ENCODE data around the gene WDR81. TPM values are rescaled to one million over a fixed set of nuclear protein-coding genes. Genes with fewer than 3 reads are reported as not detected.

WDR81 gene
- total RNA-seq, 2 experiments from 2014 or later, result 19.1 to 24.4 TPM

GRCh38 chr17:1724869-1725641 lies 551 bp downstream of the WDR81 start:
- H3K4me2 ChIP-seq (ENCODE audit: low read length), result peak overlapping the region; percentile 96
- H3K9me3 ChIP-seq (ENCODE audit: low read length), result no peaks in the 10 kb centered on the region
- POLR2A ChIA-PET, result no interaction called here
- no peaks in the 10 kb centered on the region for H3K9me2 ChIP-seq (ENCODE audit: insufficient read depth, low read length)
- peaks cover 9% of the 10 kb centered on the region; the same call in 1 of the 2 replicates for H3K36me3 ChIP-seq (ENCODE audit: insufficient read depth, low read length)
- no peaks in the 10 kb centered on the region for H4K20me1 ChIP-seq (ENCODE audit: insufficient read depth, low read length)
- no peak for DNase-seq (ENCODE audit: low spot score)
- intact Hi-C loops (cut with micrococcal nuclease; ENCODE audit: unreplicated experiment), result loop anchor here (5.0 kb wide), 2 partner anchors 47 to 107 kb away; partner anchors contain the start of gene RPA1
- H2AFZ ChIP-seq (ENCODE audit: low read length), result peak overlapping the region; percentile 84; the same call in 1 of the 2 replicates
- CTCF ChIA-PET (ENCODE audit: unreplicated experiment), result no interaction called here
- H3K4me3 ChIP-seq (ENCODE audit: low read depth, low read length, poor library complexity, severe bottlenecking), result peak overlapping the region; percentile 92
- H3K79me2 ChIP-seq (ENCODE audit: insufficient read depth, low read depth, low read length), result peaks cover 9% of the 10 kb centered on the region
- peaks cover 43% of the 10 kb centered on the region for H3K4me1 ChIP-seq (ENCODE audit: insufficient read depth, low read length, poor library complexity, severe bottlenecking)
- BruUV-seq (replicated peaks), result no TSS peak
- TF ChIP-seq EZH2phosphoT487 (IDR thresholded peaks at IDR 0.05; ENCODE audit: borderline replicate concordance, low read depth, low read length), result no peak
- TF ChIP-seq, protein P1, sequence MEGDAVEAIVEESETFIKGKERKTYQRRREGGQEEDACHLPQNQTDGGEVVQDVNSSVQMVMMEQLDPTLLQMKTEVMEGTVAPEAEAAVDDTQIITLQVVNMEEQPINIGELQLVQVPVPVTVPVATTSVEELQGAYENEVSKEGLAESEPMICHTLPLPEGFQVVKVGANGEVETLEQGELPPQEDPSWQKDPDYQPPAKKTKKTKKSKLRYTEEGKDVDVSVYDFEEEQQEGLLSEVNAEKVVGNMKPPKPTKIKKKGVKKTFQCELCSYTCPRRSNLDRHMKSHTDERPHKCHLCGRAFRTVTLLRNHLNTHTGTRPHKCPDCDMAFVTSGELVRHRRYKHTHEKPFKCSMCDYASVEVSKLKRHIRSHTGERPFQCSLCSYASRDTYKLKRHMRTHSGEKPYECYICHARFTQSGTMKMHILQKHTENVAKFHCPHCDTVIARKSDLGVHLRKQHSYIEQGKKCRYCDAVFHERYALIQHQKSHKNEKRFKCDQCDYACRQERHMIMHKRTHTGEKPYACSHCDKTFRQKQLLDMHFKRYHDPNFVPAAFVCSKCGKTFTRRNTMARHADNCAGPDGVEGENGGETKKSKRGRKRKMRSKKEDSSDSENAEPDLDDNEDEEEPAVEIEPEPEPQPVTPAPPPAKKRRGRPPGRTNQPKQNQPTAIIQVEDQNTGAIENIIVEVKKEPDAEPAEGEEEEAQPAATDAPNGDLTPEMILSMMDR (conservative IDR thresholded peaks at IDR 0.05; ENCODE audit: low read length), result no peak
- no peak overlapping the region for H3K27ac ChIP-seq (ENCODE audit: low read depth, low read length, poor library complexity, severe bottlenecking)

DNA sequence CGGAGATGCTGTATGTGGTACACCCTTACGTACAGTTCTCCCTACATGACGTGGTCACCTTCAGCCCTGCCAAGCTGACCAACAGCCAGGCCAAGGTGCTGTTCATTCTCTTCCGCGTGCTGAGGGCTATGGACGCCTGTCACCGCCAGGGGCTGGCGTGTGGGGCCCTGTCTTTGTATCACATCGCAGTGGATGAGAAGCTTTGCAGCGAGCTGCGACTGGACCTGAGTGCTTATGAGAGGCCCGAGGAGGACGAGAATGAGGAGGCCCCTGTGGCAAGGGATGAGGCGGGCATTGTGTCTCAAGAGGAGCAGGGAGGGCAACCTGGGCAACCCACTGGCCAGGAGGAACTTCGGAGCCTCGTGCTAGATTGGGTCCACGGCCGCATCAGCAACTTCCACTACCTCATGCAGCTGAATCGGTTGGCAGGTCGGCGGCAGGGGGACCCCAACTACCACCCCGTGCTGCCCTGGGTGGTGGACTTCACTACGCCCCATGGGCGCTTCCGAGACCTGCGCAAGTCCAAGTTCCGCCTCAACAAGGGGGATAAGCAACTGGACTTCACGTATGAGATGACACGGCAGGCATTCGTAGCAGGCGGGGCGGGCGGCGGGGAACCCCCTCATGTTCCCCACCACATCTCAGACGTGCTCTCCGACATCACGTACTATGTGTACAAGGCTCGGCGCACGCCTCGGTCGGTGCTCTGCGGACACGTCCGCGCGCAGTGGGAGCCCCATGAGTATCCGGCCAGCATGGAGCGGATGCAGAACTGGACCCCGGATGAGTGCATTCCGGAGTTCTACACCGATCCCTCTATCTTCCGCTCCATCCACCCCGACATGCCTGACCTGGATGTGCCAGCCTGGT lies 1.4 kb downstream of the WDR81 start:
- ChIA-PET POLR2A (interaction anchor here (1.2 kb wide), 1 partner anchor 9 kb away, joined by 3 read pairs; no protein-coding TSS in a partner anchor), CTCF (ENCODE audit: unreplicated experiment) (no interaction called here)
- intact Hi-C loops (cut with micrococcal nuclease; ENCODE audit: unreplicated experiment), result no loop called here
- Histone ChIP-seq H4K20me1 (ENCODE audit: insufficient read depth, low read length) (no peaks in the 10 kb centered on the region), H3K4me2 (ENCODE audit: low read length) (peak overlapping the region; percentile 96), H3K27ac (ENCODE audit: low read depth, low read length, poor library complexity, severe bottlenecking) (no peak overlapping the region), H3K9me3 (ENCODE audit: low read length) (no peaks in the 10 kb centered on the region), H3K4me3 (ENCODE audit: low read depth, low read length, poor library complexity, severe bottlenecking) (peak overlapping the region; percentile 92), H3K79me2 (ENCODE audit: insufficient read depth, low read depth, low read length) (peaks cover 9% of the 10 kb centered on the region), H2AFZ (ENCODE audit: low read length) (no peak overlapping the region), H3K9me2 (ENCODE audit: insufficient read depth, low read length) (no peaks in the 10 kb centered on the region), H3K36me3 (ENCODE audit: insufficient read depth, low read length) (peaks cover 9% of the 10 kb centered on the region; the same call in 1 of the 2 replicates), H3K4me1 (ENCODE audit: insufficient read depth, low read length, poor library complexity, severe bottlenecking) (peaks cover 35% of the 10 kb centered on the region)
- no peak for DNase-seq (ENCODE audit: low spot score)
- BruUV-seq (replicated peaks), result TSS peak; percentile 74
- TF ChIP-seq, protein P1 (conservative IDR thresholded peaks at IDR 0.05; ENCODE audit: low read length), result no peak
- TF ChIP-seq EZH2phosphoT487 (IDR thresholded peaks at IDR 0.05; ENCODE audit: borderline replicate concordance, low read depth, low read length), result no peak

Data from OCI-LY7 (cell line).